GM23248 (cell line): ENCODE data around the gene LRMDA. TPM values are rescaled to one million over a fixed set of nuclear protein-coding genes. Genes with fewer than 3 reads are reported as not detected.

Experiments
- DNase-seq: peaks from one replicate; pipeline ENCODE4 v3.0.0-alpha.2; 2015
- H2AFZ ChIP-seq: fragments of 200-600 bp; sonication (generic); 2 replicates; pipeline ENCODE4 v1.6.1; 2016; ENCODE audit warnings: antibody characterized with exemption
- H3F3A ChIP-seq: fragments of 200-600 bp; sonication (generic); 2 replicates; pipeline ENCODE4 v1.6.1; 2016; ENCODE audit warnings: mild to moderate bottlenecking, antibody characterized with exemption, mixed run types; ENCODE audit not compliant: insufficient read depth
- H3K27ac ChIP-seq: fragments of 200-600 bp; sonication (generic); 2 replicates; pipeline ENCODE4 v1.5.1; 2016; ENCODE audit warnings: mild to moderate bottlenecking
- H3K27me3 ChIP-seq: fragments of 200-600 bp; sonication (generic); replicated peaks from 2 replicates; pipeline ENCODE4 v1.6.1; 2016; ENCODE audit warnings: mild to moderate bottlenecking; ENCODE audit not compliant: insufficient read depth
- H3K36me3 ChIP-seq: fragments of 200-600 bp; sonication (generic); 2 replicates; pipeline ENCODE4 v1.6.1; 2016; ENCODE audit warnings: low read depth, mild to moderate bottlenecking
- H3K4me1 ChIP-seq: fragments of 200-600 bp; sonication (generic); 2 replicates; pipeline ENCODE4 v1.6.1; 2016; ENCODE audit warnings: mild to moderate bottlenecking; ENCODE audit not compliant: insufficient read depth
- H3K4me2 ChIP-seq: fragments of 200-600 bp; sonication (generic); one replicate; pipeline ENCODE4 v1.6.1; 2016; ENCODE audit warnings: mild to moderate bottlenecking; ENCODE audit not compliant: unreplicated experiment
- H3K4me3 ChIP-seq: fragments of 200-600 bp; sonication (generic); 2 replicates; pipeline ENCODE4 v1.5.1; 2016; ENCODE audit warnings: mild to moderate bottlenecking
- H3K79me2 ChIP-seq: fragments of 200-600 bp; sonication (generic); 2 replicates; pipeline ENCODE4 v1.6.1; 2016; ENCODE audit warnings: mild to moderate bottlenecking; ENCODE audit not compliant: insufficient read depth
- H3K9ac ChIP-seq: fragments of 200-600 bp; sonication (generic); 2 replicates; pipeline ENCODE4 v1.6.1; 2016; ENCODE audit warnings: mild to moderate bottlenecking
- H3K9me2 ChIP-seq: fragments of 200-600 bp; sonication (generic); 2 replicates; pipeline ENCODE4 v1.6.1; 2016; ENCODE audit warnings: mixed run types, mild to moderate bottlenecking, moderate library complexity; ENCODE audit not compliant: insufficient read depth
- H3K9me3 ChIP-seq: fragments of 200-600 bp; sonication (generic); one replicate; pipeline ENCODE4 v1.6.1; 2017; ENCODE audit warnings: low read depth
- H4K20me1 ChIP-seq: fragments of 200-600 bp; sonication (generic); 2 replicates; pipeline ENCODE4 v1.6.0; 2016; ENCODE audit not compliant: insufficient read depth
- EZH2 ChIP-seq: fragments of 200-600 bp; sonication (generic); IDR thresholded peaks from 2 replicates; pipeline ENCODE4 v1.6.1; 2018; ENCODE audit warnings: antibody characterized with exemption, mild to moderate bottlenecking; ENCODE audit not compliant: insufficient read depth, poor library complexity, severe bottlenecking
- EZH2phosphoT487 ChIP-seq: fragments of 200-600 bp; sonication (generic); IDR thresholded peaks from 2 replicates; pipeline ENCODE4 v1.6.1; 2018; ENCODE audit warnings: antibody characterized with exemption, moderate library complexity, mild to moderate bottlenecking, low read depth; ENCODE audit not compliant: insufficient read depth
- WGBS, 2 experiments: methylation state at CpG; one replicate each; pipeline ENCODE4 v1.1.6; 2015 to 2017; ENCODE audit warnings: low lambda C conversion rate in 2 of 2, low coverage in 1 of 2; ENCODE audit errors: missing lambda C conversion rate in 2 of 2; 5-methylcytosine and 5-hydroxymethylcytosine counted together
- in situ Hi-C: fragments of 300-500 bp; cut with MboI; formaldehyde crosslinking; loops from 2 replicates; pipeline ENCODE4 v1.15.0; 2020
- polyA plus RNA-seq: library from polyadenylated mRNA; unstranded; fragments of >200 nt; fragmentation: Nextera tagmentation; extraction: Ambion mirVana; gene quantifications from 2 replicates; pipeline ENCODE4 v1.2.1, GENCODE V29; 2016
- total RNA-seq: library from RNA; depleted of rRNA; stranded (reverse); fragments of >200 nt; shearing (Covaris generic); gene quantifications from 2 replicates; pipeline ENCODE4 v1.2.3, GENCODE V29; 2014

Gene LRMDA
- total and polyA plus RNA-seq, 2 experiments from 2014 or later: 2.6 TPM; not detected in 1

GRCh38 chr10:75542906-75543305, 111.5 kb downstream of the LRMDA start:
- H4K20me1 ChIP-seq: no peaks in the 10 kb centered on the region
- H3K4me2 ChIP-seq: peak overlapping the region; percentile 29
- H3K9ac ChIP-seq: no peak overlapping the region
- H3F3A ChIP-seq: peaks cover 54% of the 10 kb centered on the region
- peak overlapping the region; percentile 35 for H3K27ac ChIP-seq
- H3K36me3 ChIP-seq: no peaks in the 10 kb centered on the region
- no peaks in the 10 kb centered on the region for H3K9me2 ChIP-seq
- no peaks in the 10 kb centered on the region for H3K9me3 ChIP-seq
- TF ChIP-seq EZH2: no peak
- TF ChIP-seq EZH2phosphoT487: no peak
- WGBS, 2 experiments: 2 to 4% methylated on average over 7 of the region's 7 CpGs
- H3K4me1 ChIP-seq: peaks cover 60% of the 10 kb centered on the region
- H2AFZ ChIP-seq: no peak overlapping the region
- 0 out of 2 replicates have a peak, but pooled peaks cover 5% of the 10 kb centered on the region for H3K27me3 ChIP-seq
- peak; percentile 95 for DNase-seq
- in situ Hi-C loops: no loop called here
- H3K4me3 ChIP-seq: peak overlapping the region; percentile 14; the same call in 1 of the 2 replicates
- no peaks in the 10 kb centered on the region for H3K79me2 ChIP-seq

DNA sequence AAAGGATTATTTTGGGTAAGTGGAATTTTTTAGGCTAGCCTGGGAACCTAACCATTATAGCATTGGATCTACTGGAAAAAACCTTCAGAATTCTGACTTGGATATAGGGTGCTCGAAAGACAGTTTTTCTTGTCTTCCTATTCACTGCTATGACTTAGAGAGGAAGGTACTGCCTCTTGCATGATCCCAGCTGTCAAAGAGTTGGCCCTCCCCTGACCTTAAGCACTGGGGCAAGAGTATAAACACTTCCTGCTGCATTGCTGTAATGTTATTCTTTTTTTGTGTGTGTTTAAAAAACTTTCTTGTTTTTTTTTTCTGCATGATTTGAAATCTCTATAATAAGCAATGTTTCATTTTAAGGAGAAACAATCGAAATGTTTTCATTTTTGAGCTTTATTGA, 113.0 kb downstream of the LRMDA start:
- no peaks in the 10 kb centered on the region for H4K20me1 ChIP-seq
- no peak overlapping the region for H3K9ac ChIP-seq
- H3K4me1 ChIP-seq: peaks cover 63% of the 10 kb centered on the region
- peak overlapping the region; percentile 27 for H3K4me3 ChIP-seq
- H3K79me2 ChIP-seq: no peaks in the 10 kb centered on the region
- in situ Hi-C loops: no loop called here
- H2AFZ ChIP-seq: no peak overlapping the region
- no peaks in the 10 kb centered on the region for H3K9me3 ChIP-seq
- H3K4me2 ChIP-seq: peak overlapping the region; percentile 63
- 0 out of 2 replicates have a peak, but pooled peaks cover under 1% of the 10 kb centered on the region for H3K27me3 ChIP-seq
- 90 to 95% methylated on average over 2 of the region's 2 CpGs for WGBS, 2 experiments
- no peaks in the 10 kb centered on the region for H3K36me3 ChIP-seq
- DNase-seq: peak; percentile 29
- H3K9me2 ChIP-seq: no peaks in the 10 kb centered on the region
- TF ChIP-seq EZH2phosphoT487 (no peak), EZH2 (no peak)
- H3K27ac ChIP-seq: peak overlapping the region; percentile 34
- peaks cover 65% of the 10 kb centered on the region for H3F3A ChIP-seq

DNA sequence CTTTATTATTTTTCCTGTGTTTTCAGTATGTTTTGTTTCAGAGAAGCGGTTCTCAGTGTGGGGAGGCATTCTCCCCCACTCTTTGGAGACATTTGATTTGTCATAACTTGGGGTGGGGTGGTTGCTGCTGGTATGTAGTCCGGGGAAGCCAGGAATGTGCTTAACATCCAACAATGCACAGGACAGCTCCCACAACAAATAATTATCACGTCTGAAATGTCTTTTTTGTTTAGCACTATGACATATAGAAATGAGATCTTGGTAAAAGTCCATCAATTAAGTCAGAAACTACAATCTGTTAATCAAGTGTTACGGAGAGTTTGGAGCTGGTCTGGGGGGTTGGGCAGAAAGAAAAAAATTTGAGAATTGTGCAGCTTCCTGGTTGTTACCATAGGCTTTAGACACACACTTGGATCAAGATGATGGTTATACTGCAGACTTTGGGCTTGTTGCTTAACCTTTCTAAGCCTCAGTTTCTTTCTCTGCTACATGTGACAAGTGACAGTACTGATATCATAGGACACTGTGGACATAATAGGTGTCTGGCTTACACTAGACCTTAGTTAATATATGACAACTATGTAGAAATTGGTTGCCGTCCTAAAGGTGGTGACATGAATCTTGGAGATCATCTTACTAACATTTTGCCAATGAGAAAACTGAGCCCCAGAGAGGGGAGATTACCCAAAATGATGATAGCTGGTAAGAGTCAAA, 113.7 kb downstream of the LRMDA start:
- no peaks in the 10 kb centered on the region for H3K9me2 ChIP-seq

GRCh38 chr10:75546004-75546403, 114.6 kb downstream of the LRMDA start:
- H4K20me1 ChIP-seq: no peaks in the 10 kb centered on the region
- H3K4me2 ChIP-seq: peak overlapping the region; percentile 52
- no peak overlapping the region for H3K27ac ChIP-seq
- TF ChIP-seq EZH2 (no peak), EZH2phosphoT487 (no peak)
- H3K9ac ChIP-seq: no peak overlapping the region
- no peaks in the 10 kb centered on the region for H3K27me3 ChIP-seq
- peaks cover 65% of the 10 kb centered on the region for H3F3A ChIP-seq
- H3K9me2 ChIP-seq: no peaks in the 10 kb centered on the region
- H3K9me3 ChIP-seq: no peaks in the 10 kb centered on the region
- in situ Hi-C loops: no loop called here
- peaks cover 63% of the 10 kb centered on the region for H3K4me1 ChIP-seq
- H3K79me2 ChIP-seq: no peaks in the 10 kb centered on the region
- no peak overlapping the region for H2AFZ ChIP-seq
- no peak for DNase-seq
- H3K36me3 ChIP-seq: no peaks in the 10 kb centered on the region
- no peak overlapping the region for H3K4me3 ChIP-seq

More for the DNA sequence above, 113.7 kb downstream of the LRMDA start:
- DNase-seq: peak; percentile 58
- Histone ChIP-seq H3K4me2 (peak overlapping the region; percentile 63), H3F3A (peaks cover 65% of the 10 kb centered on the region), H3K36me3 (no peaks in the 10 kb centered on the region), H2AFZ (no peak overlapping the region), H3K9me3 (no peaks in the 10 kb centered on the region), H3K4me1 (peaks cover 63% of the 10 kb centered on the region), H3K79me2 (no peaks in the 10 kb centered on the region), H3K4me3 (peak overlapping the region; percentile 27), H3K27ac (peak overlapping the region; percentile 34), H4K20me1 (no peaks in the 10 kb centered on the region), H3K9ac (no peak overlapping the region), H3K27me3 (no peaks in the 10 kb centered on the region)
- in situ Hi-C loops: no loop called here
- WGBS, 2 experiments: 30 to 32% methylated on average over 5 of the region's 5 CpGs
- TF ChIP-seq EZH2: no peak
- TF ChIP-seq EZH2phosphoT487: no peak
